Measurements from ENCODE around the gene PPP1R27. TPM values are rescaled to one million over a fixed set of nuclear protein-coding genes. Genes with fewer than 3 reads are reported as not detected.

The PPP1R27 gene
- total and polyA plus RNA-seq, 9 of the 15 experiments (the other 6 are each of a cell fraction or from before 2014, with no cell fraction given): 0.29 to 6.9 (median 1.5) TPM; not detected in 2

- TF ChIP-seq RERE (CRISPR knock-in tag; IDR thresholded peaks at IDR 0.05; ENCODE audit: borderline replicate concordance) (no peak), RBBP5 (IDR thresholded peaks at IDR 0.05; ENCODE audit: borderline replicate concordance, insufficient read depth, low read length, poor library complexity, severe bottlenecking) (peak; percentile 11), ZNF12 (CRISPR knock-in tag; IDR thresholded peaks at IDR 0.05) (no peak), FOSL1 (tag; conservative IDR thresholded peaks at IDR 0.05) (0 out of 2 replicates have a peak, but pooled peaks have one; percentile 9), CREB3 (tag; conservative IDR thresholded peaks at IDR 0.05; ENCODE audit: low read depth) (0 out of 2 replicates have a peak, but pooled peaks have one; percentile 10)
Observed at GRCh38 chr17:81822312-81822637, 12.6 kb downstream of the PPP1R27 start (continued).
